HL-60 (cell line): ENCODE data around the gene PCSK7.

Source experiments
- CTCF ChIP-seq: IDR thresholded peaks from one replicate; pipeline ENCODE4 v1.5.1; 2011; ENCODE audit warnings: low read length, control low read depth, inconsistent platforms; ENCODE audit not compliant: insufficient read depth
- POLR2AphosphoS5 ChIP-seq: IDR thresholded peaks from 2 replicates; pipeline ENCODE4 v1.6.1; 2012; ENCODE audit warnings: low read depth
- REST ChIP-seq: IDR thresholded peaks from 2 replicates; pipeline ENCODE4 v1.6.1; 2012; ENCODE audit warnings: low read depth; ENCODE audit not compliant: insufficient replicate concordance

GRCh38 chr11:117175781-117176180 lies 56.1 kb downstream of the PCSK7 start:
- TF ChIP-seq CTCF: no peak
- TF ChIP-seq POLR2AphosphoS5: no peak
- no peak for TF ChIP-seq REST
